Measurements from ENCODE around the gene P4HA2.

DNA sequence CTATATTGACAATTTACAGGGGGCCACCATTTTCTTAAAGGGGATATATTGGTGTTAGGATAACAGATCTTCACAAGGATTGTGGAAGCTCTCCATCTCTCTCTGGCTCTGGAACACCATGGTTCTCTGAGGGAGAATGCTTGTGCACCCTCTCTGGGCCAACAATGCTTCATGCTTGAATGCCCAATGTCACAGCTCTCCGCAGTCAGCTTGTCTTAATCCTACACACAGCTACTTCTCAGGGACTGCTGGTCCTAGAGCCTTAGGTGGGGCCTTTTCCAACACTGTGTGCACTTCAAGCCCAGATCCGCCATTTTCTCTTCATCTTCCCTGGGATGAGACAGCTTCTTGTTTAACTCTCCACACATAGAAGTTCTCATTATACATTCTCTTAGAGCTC, 22.9 kb upstream of the P4HA2 start:
- TF ChIP-seq POLR2A (IDR thresholded peaks at IDR 0.05) (no peak), POLR2AphosphoS5 (IDR thresholded peaks at IDR 0.05) (no peak)
- TF ChIP-seq, protein P1, sequence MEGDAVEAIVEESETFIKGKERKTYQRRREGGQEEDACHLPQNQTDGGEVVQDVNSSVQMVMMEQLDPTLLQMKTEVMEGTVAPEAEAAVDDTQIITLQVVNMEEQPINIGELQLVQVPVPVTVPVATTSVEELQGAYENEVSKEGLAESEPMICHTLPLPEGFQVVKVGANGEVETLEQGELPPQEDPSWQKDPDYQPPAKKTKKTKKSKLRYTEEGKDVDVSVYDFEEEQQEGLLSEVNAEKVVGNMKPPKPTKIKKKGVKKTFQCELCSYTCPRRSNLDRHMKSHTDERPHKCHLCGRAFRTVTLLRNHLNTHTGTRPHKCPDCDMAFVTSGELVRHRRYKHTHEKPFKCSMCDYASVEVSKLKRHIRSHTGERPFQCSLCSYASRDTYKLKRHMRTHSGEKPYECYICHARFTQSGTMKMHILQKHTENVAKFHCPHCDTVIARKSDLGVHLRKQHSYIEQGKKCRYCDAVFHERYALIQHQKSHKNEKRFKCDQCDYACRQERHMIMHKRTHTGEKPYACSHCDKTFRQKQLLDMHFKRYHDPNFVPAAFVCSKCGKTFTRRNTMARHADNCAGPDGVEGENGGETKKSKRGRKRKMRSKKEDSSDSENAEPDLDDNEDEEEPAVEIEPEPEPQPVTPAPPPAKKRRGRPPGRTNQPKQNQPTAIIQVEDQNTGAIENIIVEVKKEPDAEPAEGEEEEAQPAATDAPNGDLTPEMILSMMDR (IDR thresholded peaks at IDR 0.05 in 8 of 11, conservative IDR thresholded peaks at IDR 0.05 in 3 of 11), result no peak
